ENCODE data around the gene STON1.

The STON1 gene

GRCh38 chr2:48530033-48530811, at the start of gene STON1:
STON1 (plus strand) TSS chr2:48530154; CDS start chr2:48580634, 50,480 bp downstream.
- H3K4me3 ChIP-seq (ENCODE audit: low read depth, low read length) = peak within 1 kb of the TSS; percentile 3
- TF ChIP-seq, protein P1, sequence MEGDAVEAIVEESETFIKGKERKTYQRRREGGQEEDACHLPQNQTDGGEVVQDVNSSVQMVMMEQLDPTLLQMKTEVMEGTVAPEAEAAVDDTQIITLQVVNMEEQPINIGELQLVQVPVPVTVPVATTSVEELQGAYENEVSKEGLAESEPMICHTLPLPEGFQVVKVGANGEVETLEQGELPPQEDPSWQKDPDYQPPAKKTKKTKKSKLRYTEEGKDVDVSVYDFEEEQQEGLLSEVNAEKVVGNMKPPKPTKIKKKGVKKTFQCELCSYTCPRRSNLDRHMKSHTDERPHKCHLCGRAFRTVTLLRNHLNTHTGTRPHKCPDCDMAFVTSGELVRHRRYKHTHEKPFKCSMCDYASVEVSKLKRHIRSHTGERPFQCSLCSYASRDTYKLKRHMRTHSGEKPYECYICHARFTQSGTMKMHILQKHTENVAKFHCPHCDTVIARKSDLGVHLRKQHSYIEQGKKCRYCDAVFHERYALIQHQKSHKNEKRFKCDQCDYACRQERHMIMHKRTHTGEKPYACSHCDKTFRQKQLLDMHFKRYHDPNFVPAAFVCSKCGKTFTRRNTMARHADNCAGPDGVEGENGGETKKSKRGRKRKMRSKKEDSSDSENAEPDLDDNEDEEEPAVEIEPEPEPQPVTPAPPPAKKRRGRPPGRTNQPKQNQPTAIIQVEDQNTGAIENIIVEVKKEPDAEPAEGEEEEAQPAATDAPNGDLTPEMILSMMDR (IDR thresholded peaks at IDR 0.05; ENCODE audit: borderline replicate concordance, insufficient read depth, low read depth, low read length) = 0 out of 2 replicates have a peak, but pooled peaks have one; percentile 31

GRCh38 chr2:48480526-48480925, 49.4 kb upstream of the STON1 start:
- no peak overlapping the region for H3K4me3 ChIP-seq (ENCODE audit: low read depth, low read length)
- TF ChIP-seq, protein P1 (IDR thresholded peaks at IDR 0.05; ENCODE audit: borderline replicate concordance, insufficient read depth, low read depth, low read length) = no peak

- H3K4me3 ChIP-seq (ENCODE audit: low read depth, low read length) = no peak overlapping the region
- TF ChIP-seq, protein P1 (IDR thresholded peaks at IDR 0.05; ENCODE audit: borderline replicate concordance, insufficient read depth, low read depth, low read length) = no peak
These were observed 47.6 kb upstream of the STON1 start for GRCh38 chr2:48482313-48482712.

- no peak overlapping the region for H3K4me3 ChIP-seq (ENCODE audit: low read depth, low read length)
- TF ChIP-seq, protein P1 (IDR thresholded peaks at IDR 0.05; ENCODE audit: borderline replicate concordance, insufficient read depth, low read depth, low read length) = no peak
These were observed 47.2 kb upstream of the STON1 start for GRCh38 chr2:48482769-48483168.

GRCh38 chr2:48483506-48483905, 46.4 kb upstream of the STON1 start:
- TF ChIP-seq, protein P1 (IDR thresholded peaks at IDR 0.05; ENCODE audit: borderline replicate concordance, insufficient read depth, low read depth, low read length) = no peak

DNA sequence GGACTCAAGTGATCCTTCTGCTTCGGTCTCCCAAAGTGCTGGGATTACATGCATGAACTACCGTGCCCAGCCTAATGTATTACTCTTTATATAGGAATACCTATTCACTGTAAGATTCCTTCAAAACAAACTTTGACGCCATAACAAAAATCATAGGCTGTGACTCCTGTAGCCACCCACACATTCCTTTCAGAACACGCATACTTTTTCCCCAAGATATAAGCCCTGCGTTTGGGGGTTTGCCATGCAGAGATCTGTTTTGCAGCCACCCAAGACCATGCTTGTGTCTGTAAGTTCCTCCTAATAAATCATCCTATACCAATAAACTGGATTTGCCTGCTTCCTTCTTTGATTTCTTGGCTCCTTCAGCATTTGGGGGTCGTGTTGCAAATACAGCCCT, 46.0 kb upstream of the STON1 start:
- TF ChIP-seq, protein P1 (IDR thresholded peaks at IDR 0.05; ENCODE audit: borderline replicate concordance, insufficient read depth, low read depth, low read length) = no peak
- H3K4me3 ChIP-seq (ENCODE audit: low read depth, low read length) = no peak overlapping the region

More at GRCh38 chr2:48483506-48483905, 46.4 kb upstream of the STON1 start:
- no peak overlapping the region for H3K4me3 ChIP-seq (ENCODE audit: low read depth, low read length)

DNA sequence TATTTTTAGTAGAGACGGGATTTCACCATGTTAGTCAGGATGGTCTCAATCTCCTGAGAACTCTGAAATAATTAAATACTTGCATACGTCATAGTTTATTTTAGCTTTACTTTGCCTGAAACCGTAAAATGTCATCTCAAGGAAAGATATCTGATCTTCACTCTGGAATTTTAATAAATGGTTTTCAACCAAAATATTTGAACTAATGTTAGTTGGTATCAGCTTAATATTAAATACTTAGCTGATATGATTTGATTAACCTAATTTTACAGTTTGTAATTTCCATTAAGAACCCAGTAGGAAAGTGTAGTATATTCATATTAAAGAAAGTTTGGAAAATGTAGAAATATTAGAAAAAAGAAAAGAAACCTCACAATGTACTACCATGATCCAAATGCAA, 41.4 kb upstream of the STON1 start:
- no peak overlapping the region for H3K4me3 ChIP-seq (ENCODE audit: low read depth, low read length)
- TF ChIP-seq, protein P1 (IDR thresholded peaks at IDR 0.05; ENCODE audit: borderline replicate concordance, insufficient read depth, low read depth, low read length) = no peak

Measured in GM12875 (cell line).